ENCODE measurements around the gene KSR1.

- TF ChIP-seq, protein P1, sequence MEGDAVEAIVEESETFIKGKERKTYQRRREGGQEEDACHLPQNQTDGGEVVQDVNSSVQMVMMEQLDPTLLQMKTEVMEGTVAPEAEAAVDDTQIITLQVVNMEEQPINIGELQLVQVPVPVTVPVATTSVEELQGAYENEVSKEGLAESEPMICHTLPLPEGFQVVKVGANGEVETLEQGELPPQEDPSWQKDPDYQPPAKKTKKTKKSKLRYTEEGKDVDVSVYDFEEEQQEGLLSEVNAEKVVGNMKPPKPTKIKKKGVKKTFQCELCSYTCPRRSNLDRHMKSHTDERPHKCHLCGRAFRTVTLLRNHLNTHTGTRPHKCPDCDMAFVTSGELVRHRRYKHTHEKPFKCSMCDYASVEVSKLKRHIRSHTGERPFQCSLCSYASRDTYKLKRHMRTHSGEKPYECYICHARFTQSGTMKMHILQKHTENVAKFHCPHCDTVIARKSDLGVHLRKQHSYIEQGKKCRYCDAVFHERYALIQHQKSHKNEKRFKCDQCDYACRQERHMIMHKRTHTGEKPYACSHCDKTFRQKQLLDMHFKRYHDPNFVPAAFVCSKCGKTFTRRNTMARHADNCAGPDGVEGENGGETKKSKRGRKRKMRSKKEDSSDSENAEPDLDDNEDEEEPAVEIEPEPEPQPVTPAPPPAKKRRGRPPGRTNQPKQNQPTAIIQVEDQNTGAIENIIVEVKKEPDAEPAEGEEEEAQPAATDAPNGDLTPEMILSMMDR (IDR thresholded peaks at IDR 0.05; ENCODE audit: low read depth, low read length), result no peak
- no peak for TF ChIP-seq EZH2phosphoT487 (IDR thresholded peaks at IDR 0.05; ENCODE audit: low read depth)
Observed at GRCh38 chr17:27488231-27488630, 32.0 kb downstream of the KSR1 start.

Data from OCI-LY3 (cell line).